K562 treated with DMSO at 1 percent for 12 hours (cell line): Measurements from ENCODE around the gene GRPEL1. TPM values are rescaled to one million over a fixed set of nuclear protein-coding genes. Genes with fewer than 3 reads are reported as not detected.

Source experiments
- total RNA-seq: library from RNA; unstranded; fragments of 300-600 nt; gene quantifications from 2 replicates; pipeline ENCODE4 v1.2.3, GENCODE V29; 2022; ENCODE audit not compliant: insufficient read depth

Gene GRPEL1
- 11.4 and 12.6 TPM in 2 replicates for total RNA-seq

GRCh38 chr4:7067452-7068278 is at the start of gene GRPEL1:
Gene GRPEL1, minus strand, starts transcription at chr4:7068064. Its CDS starts 32 bp downstream, at chr4:7068032.

GRCh38 chr4:7043284-7044136 is 24.4 kb downstream of the GRPEL1 start, which contains the start of gene TADA2B:
Gene TADA2B, plus strand, starts transcription at chr4:7043372. Its CDS starts 208 bp downstream, at chr4:7043580.

Other genes starting within 250 kb of the GRPEL1 start
- 20.7 and 60.0 TPM in 2 replicates for gene TBC1D14, start 158.2 kb downstream of the GRPEL1 start, total RNA-seq
- 10.6 and 22.8 TPM in 2 replicates for gene TADA2B, start 24.7 kb downstream of the GRPEL1 start, total RNA-seq
- not detected in 2 replicates for gene SORCS2, start 124.5 kb upstream of the GRPEL1 start, total RNA-seq